Pons (tissue), 1 donor: ENCODE measurements around the gene RHOH.
A peak's percentile ranks its signal among the peaks of the same experiment; 100 is the strongest.

ENCODE experiments used
- DNase-seq: peaks from one replicate; pipeline ENCODE4 v3.0.0-alpha.2; 2016; ENCODE audit warnings: low spot score

Gene RHOH

GRCh38 chr4:40205259-40206198, 8.7 kb downstream of the RHOH start:
- peak; percentile 72 for DNase-seq

DNA sequence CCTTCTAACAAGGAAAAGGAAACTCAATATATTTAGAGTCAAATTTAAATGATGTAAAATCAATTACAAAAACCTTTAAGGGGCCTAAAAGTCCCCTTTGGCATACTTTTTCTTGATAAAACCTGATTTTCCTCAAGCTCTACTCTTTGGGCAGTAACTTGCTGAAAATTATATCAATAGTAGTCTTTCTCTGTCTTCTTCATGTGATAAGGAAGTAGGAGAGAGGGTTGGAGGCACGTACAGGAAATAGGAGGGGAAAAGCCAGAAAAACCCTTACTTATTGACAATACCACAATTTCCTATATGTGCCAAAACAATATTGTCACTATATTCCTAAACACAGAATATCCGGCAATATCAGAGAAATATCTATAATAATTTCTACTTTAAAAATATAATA, 9.6 kb downstream of the RHOH start:
- DNase-seq = peak; percentile 46

DNA sequence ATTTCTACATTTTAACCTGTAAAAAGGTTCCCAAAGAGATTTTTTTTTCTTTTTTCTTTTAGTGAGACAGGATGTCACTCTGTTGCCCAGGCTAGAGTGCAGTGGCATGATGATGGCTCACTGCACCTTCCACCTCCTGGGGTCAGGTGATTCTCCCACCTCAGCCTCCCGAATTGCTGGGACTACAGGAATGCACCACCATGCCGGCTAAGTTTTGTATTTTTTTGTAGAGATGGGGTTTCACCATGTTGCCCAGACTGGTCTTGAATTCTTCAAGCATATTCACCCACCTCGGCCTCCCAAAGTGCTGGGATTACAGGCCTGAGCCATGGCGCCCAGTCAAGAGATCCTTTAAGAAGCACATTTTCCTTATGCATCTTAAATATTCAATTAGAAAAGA, 12.6 kb downstream of the RHOH start:
- DNase-seq = no peak

DNA sequence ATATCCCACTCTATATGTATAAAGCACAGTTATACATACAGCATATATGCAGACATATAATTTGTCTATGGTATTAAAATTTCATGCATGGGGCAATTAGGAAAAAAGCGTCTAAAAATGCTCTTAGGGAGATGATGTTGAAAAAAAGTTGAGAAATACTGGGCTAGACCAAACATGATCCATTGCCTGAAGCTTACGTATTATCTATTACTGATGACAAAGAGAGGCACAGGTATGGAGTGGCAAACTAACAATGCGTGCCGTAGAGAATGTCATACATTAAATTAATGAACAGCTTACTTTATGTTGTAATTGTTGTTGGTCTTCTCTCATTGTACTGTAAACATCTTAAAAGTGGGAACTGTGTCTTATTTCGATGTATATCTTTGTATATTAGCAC, 13.9 kb downstream of the RHOH start:
- DNase-seq = no peak

GRCh38 chr4:40211224-40212185, 14.7 kb downstream of the RHOH start:
- no peak for DNase-seq

DNA sequence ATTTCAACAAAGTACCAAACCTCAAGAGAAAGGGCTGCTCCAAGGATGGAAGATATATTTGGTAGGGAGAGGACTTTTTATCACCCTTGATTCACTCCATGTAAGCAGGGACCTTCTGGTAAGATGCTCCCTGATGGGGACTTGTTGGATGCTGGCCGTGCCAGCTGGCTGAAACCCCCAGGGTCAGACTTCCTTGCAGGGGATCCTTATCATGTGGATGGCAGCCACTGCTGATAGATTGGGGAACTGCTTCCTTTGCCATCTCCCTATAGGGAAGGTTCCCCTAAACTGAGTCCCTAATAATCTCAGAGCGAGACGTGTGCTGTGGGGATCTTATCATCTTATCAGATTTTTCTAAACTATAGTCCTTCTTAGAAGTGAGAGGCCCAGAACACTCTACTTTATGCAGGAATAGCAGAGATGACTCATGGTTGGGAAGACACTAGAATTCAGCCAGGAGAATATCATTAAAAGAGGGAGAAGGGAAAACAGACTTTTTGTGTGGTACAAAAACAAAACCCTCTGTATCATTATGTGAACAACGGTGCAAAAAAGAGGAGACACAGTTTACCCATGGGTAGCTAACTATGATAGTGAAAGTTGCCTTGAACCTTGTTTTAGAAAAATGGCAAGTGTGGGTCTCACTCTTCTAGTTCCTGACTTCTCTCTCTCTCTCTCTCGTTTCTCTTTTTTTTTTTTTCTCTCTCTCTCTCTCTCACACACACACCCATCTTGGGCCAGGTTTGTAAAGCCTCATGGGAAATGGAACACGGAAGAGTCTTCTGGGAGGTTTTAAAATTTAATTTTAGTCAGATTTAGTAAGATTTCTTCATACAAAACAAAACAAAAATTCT, 16.1 kb downstream of the RHOH start:
- DNase-seq = no peak

DNA sequence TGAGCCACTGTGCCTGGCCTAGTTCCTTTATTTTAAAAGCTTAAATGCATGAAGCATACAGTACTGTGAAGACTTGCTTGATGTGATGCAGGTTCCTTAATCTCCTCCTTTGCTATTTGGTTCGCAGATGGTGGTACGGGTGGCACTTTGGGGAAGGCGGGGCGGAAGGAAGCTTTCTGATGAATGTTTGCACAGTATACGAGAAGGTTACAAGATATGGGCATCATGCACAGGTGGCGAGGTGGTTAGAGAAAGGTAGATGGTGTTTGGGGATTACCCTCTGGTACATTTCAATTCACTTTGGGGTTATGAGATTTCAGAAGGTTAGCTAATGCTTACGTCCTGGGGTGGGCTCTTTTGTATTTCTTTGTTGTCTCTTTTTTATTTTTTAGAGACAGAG, 17.2 kb downstream of the RHOH start:
- DNase-seq = no peak

DNA sequence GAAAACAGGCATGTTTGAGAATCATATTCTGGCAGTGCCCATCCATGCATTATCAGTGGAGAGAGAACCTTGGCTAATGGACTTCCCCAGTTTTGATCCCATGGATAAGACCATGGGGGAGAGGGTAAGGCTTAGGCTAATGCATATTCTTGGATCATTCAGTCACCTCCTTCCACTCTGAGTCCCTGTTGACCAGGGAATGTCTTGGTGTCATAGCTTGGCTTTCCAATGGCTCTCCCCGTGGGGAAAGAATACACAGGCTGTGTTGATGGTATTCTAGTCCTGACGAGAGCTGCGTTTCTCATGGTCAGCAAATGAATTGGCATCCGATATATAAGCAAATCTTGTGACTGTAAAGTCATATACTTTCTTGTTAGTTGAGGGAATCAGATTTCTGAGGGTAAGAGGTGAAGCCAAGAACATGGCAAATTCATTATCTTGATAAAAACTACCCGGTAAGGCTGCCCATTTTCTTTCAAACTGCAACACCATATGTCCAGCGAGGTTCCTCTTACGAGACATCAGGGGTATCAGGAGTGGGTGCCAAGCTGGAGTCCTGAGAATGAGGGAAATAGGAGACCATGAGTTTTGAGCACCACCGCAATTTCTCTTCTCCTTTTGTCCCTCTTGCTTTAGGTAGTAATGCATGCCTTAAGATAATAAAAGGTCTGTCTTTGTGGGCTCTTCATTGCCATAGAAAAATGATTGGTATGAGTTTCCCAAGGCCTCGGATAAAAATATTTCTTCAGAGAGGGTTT, 18.0 kb downstream of the RHOH start:
- peak; percentile 54 for DNase-seq

DNA sequence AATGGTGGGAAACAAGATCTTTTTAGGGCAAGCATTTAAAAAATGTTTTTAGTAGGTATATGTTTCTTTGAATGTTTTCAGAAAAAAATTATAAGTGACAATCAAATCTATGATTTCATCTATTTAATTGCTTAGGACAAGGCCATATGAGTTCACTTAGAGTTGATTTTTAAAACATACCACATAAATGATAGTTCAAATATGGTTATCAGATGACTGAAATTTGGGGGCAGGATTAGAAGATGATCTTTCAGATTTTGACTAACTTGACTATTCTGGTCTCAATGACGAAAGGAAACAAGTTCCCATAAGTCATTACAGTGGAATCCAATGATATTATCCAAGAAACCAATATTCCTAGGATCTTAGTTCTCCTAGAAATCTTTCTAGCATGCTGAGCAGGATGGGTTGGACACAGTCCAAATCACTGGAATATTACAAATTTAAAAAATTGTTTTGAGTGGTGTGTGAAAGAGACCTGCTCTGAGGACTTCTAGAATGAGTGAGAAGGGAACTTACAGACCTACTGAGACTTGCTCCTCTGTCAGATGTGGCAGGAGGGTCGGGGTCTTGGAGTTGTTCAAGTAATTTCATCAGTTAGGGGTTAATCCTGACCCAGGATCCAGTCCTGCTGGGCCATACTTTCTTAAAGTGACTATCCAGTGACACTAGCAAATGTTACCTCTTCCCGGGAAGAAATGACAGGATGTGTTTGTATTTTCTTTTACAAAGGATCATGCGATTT, 20.0 kb downstream of the RHOH start:
- no peak for DNase-seq

DNA sequence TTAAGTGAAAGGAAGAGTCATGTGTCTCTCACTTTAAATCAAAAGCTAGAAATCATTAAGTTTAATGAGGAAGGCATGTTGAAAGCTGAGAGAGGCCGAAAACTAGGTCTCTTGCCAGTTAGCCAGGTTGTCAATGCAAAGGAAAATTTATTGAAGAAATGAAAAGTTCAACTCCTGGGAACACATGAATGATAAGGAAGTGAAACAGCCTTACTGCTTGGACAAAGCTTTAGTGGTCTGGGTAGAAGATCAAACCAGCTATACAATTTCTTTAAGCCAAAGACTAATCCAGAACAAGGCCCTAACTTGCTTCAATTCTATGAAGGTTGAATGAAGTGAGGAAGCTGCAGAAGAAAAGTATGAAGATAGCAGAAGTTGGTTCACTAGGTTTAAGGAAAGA, 24.9 kb downstream of the RHOH start:
- DNase-seq = no peak

DNA sequence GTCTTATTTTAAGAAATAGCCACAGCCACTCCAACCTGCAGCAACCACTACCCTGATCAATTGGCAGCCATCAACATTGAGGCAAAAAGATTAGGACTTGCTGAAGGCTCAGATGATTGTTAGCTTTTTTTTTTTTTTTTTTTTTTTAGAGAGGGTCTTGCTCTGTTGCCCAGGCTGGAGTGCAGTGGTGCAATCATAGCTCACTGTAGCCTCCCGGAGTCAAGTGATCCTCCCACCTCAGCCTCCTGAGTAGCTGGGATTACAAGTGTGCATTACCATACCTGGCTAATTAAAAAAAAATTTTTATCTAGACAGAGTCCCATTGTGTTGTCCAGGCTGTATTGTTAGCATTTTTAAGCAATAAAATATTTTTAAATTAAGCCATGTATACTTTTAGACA, 26.5 kb downstream of the RHOH start:
- no peak for DNase-seq

- no peak for DNase-seq
Measured at GRCh38 chr4:40224432-40224831, 27.6 kb downstream of the RHOH start.

- no peak for DNase-seq
Measured at GRCh38 chr4:40225497-40225896, 28.7 kb downstream of the RHOH start.

- DNase-seq = peak; percentile 28
Measured at GRCh38 chr4:40227284-40227683, 30.5 kb downstream of the RHOH start.

- no peak for DNase-seq
Measured at GRCh38 chr4:40228497-40229365, 31.9 kb downstream of the RHOH start.

- DNase-seq = no peak
Measured at GRCh38 chr4:40231316-40231863, 34.6 kb downstream of the RHOH start.

DNA sequence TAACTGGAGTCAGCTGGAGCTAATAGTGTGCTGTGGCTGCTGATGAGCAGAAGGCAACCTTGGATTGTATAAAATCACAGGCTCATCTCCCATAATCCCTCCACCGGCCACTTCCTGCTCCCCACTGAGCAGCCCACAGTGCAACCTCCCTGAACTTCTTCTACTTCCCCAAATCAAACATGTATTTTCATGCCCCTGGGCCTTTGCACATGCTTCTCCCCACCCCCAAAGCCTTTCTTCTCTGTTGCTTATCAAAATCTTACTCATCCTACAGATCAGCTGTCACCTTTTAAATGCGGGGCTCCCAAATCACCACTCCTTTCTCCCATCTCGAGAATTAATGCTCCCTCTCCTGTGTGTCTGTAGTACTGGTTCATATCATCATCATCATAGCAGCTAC, 35.8 kb downstream of the RHOH start:
- no peak for DNase-seq

GRCh38 chr4:40233227-40233626, 36.4 kb downstream of the RHOH start:
- DNase-seq = no peak

- DNase-seq = no peak
Measured at GRCh38 chr4:40234519-40235039, 37.7 kb downstream of the RHOH start.
